ENCODE data around the gene FXYD7.
"Not testable (repeated sequence)": the region's sequence is repeated elsewhere in the genome, so short reads cannot be mapped to it uniquely, and the experiment has no call there.

Gene FXYD7

DNA sequence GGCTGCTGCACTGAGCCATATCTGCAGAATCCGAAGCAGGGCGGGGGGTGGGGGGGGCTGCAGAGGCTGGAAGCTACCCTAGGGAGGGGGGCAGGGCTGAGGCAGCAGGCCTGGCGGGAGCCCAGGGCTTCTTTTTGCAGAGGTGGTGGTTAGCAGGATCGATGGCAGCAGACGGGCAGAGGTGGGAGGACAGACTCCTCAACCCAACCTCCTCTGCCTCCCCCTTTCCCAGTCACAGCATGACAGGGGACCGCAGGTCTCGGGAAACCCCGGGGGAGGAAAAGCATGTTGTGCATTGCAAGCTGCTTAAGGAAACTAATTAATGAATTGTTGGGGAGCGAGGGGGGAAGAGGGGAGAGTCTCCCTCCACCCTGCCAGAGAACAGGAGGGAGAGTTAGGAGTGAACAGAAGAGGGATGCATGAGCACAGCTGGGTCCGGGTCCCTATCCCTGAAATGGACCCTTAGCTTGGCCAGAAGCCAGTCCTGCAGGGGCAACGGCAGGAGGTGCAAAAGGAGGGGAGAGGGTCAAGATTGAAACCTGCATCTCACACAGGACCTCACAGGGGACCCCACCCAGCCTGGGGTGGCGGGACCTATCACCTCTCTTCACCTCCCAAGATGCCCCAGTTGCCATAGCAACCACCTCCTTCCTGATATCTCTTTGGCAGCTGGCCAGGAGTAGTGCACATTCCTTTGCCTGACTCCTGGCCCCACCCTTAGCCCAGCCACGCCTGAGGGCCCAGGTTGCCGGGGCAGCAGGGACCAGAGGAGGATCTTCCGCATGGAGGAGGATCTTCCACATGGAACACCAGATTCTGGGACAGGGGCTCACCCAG, 1.8 kb downstream of the FXYD7 start:
- DNase-seq (ENCODE audit: low spot score), result peak; percentile 88

DNA sequence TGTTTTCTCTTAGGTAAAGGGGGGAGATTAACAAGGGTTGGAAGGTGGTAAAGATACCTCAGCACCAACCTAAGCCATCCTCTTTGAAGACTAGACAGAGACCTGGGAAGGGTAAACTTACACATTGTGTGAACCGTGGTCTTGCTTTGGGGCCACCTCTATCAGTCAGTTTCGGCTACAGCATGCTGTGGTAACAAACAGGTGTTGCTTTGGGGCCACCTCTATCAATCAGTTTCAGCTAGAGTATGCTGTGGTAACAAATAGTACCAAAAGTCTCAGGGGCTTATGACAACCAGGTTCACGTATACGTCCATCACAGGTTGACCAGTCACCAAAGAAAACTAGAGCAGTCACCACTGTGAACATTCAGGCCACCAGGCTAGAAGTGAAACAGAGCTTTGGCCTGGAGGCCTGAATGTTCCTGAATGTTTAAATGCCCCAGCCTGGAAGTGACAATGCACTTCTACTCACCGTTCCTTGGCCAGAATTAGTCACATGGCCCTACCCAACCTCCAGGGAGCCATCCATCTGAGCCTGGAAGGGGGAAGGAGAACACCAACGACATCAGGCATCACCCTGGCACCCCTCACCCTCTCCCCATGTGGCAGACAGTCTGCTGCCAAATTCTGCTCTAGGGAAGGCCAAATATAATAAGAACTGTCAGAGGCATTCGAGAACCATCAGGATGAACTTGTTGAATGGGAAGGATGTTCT, 3.8 kb downstream of the FXYD7 start:
- no peak for DNase-seq (ENCODE audit: low spot score)

DNA sequence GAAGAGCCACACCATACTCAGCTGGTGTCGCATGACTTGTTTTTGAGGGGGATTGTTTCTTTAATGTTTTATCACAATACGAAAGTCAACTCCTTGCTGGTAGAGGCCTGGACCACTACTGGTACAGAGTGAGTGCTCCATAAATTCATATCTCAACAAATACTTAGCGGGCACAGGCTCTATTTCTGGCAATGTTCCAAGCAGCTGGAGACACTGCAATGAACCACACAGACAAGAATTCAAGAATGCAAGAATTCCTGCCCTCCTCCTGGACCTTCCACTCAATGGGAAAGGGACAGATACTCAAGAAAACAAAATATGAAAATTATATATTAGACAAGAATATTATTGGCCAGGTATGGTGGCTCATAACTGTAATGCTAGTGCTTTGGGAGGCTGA, 6.4 kb downstream of the FXYD7 start:
- DNase-seq (ENCODE audit: low spot score), result no peak

DNA sequence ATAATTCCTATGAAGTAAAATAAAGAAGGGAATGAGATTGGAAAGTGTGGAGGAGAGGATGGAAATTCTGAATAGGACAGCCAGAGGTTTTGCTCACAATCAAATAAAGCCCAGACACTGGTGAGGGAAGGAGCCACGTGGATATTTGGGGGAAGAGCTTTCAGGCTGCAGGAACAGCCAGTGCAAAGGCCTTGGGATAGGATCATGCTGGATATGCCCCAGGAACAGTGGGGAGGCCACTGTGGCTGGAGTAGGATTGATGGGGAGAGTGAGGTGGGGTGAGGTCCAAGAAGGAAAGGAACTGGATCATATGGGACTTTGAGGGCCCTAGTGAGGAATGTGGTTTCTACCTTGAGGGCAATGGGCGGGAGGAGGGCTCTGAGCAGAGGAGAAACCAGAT, 7.4 kb downstream of the FXYD7 start:
- DNase-seq (ENCODE audit: low spot score), result no peak

DNA sequence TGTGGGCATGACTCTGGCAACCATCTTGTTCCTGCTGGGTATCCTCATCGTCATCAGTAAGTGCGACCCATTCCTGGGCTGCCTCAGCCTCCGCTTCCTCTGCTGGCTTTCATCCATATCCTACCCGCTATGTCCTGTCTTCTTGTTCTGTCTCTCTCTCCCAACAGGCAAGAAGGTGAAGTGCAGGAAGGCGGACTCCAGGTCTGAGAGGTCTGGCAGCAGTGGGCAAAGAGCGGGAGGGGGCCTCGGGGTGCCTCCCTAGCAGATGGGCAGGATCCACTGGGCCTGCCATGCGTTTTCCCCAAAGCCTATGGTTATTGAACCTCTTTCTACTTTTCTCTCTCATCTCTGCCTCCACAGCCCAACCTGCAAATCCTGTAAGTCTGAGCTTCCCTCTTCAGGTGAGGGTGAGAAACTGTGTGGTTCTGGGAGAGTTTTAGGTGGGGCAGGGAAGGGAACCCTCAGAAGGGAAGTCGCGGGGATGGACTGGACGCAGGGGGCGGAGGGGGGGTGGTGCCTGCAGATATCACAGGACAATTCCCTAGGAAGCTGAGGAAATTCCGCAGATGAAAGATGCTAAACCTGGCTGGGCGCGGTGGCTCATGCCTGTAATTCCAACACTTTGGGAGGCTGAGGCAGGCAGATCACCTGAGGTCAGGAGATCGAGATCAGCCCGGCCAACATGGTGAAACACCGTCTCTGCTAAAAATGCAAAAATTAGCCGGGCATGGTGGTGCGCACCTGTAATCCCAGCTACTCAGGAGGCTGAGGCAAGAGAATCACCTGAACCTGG, 8.4 kb downstream of the FXYD7 start:
- no peak for DNase-seq (ENCODE audit: low spot score)

DNA sequence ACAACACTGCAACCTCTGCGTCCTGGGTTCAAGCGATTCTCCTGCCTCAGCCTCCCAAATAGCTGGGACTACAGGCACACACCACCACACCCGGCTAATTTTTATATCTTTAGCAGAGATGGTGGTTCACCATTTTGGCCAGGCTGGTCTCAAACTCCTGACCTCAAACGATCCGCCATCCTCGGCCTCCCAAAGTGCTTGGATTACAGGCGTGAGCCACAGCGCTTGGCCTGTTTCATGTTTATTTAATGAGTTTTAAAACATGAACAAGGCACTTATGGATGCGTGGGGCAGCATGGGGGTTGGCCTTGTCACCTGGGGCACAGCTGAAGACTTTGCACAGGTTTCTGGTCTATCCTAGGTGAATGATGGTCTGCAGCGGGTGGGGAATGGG, 10.1 kb downstream of the FXYD7 start:
- DNase-seq (ENCODE audit: low spot score), result not testable (repeated sequence)

DNA sequence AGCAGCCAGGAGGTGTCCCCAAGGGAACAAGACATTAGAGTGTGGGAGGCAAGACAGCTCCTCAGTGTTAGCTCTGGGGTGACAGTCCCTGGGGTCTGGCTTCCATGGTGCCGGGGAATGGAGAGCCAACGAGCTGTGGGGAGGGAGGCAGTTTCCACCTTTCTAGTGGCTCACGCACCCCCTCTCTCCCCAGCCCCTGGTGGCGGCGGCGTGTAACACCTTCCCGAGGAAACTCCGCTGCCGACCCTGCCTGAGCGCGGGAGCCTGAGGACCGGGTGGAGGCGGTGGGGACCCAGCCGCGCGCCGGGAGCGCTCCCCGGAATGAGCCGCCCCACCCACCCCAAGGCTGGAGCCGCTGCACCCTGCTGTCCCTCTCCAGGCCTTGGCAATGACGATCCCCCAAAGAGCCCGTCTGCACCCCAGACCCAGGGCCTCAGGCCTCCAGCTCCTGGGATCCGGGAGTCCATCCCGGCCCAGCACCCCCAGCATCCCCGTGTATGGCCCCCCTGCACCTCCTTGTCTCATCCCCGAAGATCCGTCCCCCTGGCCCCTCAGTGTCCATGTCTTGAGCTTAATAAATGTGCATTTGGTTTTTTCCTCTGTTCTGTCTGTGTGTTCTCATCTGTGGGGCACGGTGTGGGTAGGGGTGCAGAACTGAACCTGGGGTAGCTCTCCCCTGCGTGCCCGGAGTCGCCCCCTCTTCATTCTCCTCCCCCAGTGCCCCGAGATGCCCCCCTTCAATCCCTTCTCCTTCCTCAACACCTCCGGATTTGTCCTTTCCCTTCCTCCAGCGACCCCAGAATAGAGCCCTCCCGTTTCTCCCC, 10.9 kb downstream of the FXYD7 start:
- peak; percentile 48 for DNase-seq (ENCODE audit: low spot score)

DNA sequence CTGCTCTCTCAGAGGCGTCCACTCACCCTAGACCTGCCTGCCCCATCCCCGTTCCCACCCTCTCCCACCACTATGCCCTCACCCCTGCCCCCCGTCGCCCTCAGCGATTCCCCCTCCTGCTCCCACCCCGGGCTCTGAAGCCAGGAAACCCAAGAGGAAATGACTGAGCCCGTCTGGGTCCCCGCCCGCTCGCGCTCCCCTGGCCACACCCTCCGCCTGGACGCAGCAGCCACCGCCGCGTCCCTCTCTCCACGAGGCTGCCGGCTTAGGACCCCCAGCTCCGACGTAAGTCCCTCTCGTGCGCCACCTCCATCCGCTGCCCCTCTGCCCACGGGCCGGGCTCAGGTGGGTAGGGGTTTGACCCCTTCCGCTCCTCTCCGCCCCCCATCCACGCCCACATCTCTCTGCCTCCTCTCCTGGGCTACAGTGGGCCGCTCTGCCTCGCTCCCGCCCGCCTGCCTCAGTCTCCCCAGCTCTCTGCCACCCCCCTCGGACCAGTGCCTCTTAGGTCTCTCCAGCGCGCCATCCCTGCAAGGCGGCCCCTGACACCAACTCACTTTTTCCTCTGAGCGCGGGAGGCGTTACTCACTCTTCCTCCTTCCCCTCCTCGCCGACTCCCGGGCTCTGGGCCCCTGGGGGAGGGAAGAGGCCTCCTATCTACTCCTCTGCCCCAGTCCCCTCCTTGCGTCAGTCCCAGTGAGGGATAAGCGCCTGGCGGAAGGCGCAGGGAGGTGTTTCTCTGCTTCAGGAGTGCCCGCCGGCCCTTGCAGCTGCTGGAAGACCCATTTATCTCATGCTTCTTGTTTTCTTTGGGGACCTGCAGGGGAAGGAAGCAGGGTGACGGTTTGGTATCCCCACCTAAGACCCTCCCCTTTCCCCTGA, 11.7 kb downstream of the FXYD7 start, which contains the start of gene FXYD5:
Gene FXYD5, plus strand, starts transcription at position 211 of the 882 bp plus-strand sequence. CDS start 816 bp downstream, outside the sequence.
- DNase-seq (ENCODE audit: low spot score), result peak; percentile 61

DNA sequence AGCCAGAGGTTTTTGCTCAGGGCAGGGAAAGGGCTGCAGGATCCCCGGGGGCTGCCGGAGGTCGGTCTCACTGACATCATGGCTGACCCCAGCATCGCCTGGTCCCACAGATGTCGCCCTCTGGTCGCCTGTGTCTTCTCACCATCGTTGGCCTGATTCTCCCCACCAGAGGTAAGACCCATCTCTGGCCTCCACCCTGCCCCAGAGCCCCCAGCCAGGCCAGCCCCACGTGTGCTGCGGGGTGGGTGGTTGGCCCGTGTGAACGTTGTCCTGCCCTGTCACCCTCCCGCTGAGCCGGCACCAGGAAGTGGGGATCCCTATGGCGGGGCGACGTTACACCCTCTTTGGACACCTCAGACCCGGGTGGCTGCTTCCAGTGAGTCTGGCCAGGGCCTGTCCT, 12.4 kb downstream of the FXYD7 start:
- no peak for DNase-seq (ENCODE audit: low spot score)

DNA sequence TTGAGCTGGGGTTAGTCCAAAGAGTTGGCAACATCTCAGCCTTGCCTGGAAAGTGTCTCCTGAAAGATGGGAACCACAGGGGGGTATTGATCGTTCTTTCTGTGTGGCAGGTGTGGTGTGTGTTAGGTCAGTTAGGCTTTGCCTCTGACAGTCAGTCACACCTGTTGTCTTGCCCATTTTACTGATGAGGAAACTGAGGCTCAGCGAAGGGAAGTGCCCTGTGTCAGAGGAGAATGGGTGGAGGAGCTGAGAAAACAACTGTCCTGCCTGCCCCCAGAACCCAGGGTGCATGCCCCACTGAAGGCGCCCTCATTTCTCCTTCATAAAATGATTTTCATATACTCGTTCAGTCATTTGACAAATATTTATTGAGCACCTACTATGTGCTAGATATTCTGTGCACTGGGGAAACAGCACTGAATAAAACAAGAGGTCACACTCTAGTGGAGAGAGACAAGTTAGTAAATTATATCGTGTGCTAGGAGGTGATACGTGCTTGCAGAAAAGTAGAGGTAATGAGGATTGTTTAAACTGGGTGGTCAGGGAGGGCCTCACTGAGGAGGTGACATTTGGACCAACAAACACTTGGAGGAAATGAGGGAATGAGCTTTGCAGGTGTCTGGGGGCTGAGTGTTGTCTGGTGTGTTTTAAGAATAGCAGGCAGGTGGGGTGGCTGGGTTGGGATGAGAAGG, 13.1 kb downstream of the FXYD7 start:
- no peak for DNase-seq (ENCODE audit: low spot score)

DNA sequence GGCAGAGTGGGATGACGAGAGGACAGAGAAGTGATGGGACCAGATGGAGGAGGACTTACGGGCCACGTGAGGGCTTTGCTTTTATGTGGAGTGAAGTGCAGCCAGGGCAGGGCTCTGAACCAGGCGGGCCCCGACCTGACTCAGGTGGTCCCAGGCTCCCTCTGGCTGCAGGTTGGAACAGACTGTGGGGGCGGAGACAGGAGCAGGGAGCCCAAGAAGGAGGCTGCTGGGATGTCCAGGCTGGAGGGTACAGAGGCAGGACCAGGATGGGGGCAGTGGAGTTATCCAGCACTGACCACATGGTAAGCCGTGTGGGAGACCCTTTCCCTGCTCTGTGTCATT, 13.6 kb downstream of the FXYD7 start:
- DNase-seq (ENCODE audit: low spot score), result no peak

DNA sequence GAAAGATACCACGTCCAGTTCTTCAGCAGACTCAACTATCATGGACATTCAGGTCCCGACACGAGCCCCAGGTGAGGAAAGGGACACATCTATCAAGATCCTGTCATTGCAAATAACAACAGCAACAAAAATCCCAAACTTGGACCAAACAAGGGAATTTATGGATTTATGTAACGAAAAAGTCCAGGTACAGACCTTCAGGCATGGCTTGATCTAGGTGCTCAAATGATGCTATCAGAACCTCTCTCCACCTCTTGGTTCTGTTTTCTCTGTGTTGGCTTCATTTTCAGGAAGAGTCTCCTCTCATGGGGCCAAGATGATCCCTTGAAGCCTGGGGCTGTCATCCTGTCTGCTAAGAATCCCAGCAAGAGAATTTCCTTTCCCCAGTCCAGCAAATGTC, 14.4 kb downstream of the FXYD7 start:
- no peak for DNase-seq (ENCODE audit: low spot score)

DNA sequence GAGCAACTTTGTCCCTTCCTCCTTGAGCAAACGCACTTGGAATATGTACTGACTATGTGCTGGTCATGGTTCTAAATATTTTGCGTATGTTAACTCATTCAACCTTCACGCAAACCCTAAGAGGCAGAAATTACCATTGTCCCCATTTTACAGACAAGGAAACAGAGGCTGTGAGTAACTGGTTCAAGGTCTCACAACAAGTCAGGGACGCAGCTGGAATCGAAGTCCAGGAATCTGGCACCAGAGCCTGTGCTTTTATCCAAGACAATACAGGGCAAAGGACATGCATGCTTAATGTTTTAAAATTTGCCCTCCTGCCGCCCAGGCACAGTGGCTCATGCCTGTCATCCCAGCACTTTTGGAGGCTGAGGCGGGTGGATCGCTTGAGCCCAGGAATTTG, 16.6 kb downstream of the FXYD7 start:
- DNase-seq (ENCODE audit: low spot score), result no peak

DNA sequence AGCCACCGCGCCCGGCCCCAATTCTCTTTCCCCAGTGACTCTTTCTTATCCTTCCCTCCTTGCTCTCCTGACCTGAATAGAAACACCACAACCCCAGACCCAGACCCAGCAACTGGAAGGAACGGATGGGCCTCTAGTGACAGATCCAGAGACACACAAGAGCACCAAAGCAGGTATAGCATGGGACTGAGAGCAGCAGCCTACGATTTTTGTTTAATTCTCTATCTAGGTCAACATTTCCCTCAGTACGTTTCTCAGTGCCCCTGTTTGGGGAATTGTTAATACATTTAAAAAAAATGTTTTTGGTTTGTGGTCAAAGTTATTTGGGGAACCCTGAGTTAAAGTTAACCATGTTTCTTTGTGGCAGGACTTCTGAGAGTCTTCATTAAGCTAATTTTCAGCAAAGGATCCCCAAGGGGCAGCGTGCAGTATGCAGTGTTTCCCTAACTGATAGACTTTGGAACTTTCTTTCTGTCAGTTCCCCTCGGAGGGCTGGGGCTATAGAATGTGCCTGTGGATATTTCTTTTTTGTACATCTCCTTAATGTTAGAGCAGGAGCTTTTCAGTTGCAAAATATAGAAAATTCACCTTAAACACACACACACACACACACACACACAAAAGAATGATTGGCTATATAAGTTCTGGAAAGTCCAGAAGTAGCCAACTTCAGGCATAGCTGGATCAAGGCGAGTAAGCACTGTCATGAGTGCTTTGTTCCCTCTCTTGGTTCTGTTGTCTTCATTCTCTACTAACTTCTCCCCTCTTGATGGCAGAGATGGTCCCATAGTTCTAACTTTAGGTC, 17.8 kb downstream of the FXYD7 start:
- DNase-seq (ENCODE audit: low spot score), result no peak

DNA sequence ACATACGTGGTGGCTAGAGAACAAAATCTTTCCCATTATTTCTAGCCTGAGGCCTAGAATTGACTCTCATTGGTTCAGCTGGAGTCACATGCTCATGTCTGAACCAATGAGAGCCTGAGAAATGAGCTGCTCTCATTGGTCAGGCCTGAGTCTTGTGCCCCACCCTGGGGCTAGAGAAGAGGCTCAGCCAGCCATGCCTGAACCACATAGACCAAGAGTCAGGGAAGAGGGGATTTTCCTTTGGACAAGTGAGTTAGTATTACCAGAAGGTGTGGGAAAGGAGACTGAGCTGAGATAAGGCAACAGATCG, 18.3 kb downstream of the FXYD7 start:
- DNase-seq (ENCODE audit: low spot score), result no peak

DNA sequence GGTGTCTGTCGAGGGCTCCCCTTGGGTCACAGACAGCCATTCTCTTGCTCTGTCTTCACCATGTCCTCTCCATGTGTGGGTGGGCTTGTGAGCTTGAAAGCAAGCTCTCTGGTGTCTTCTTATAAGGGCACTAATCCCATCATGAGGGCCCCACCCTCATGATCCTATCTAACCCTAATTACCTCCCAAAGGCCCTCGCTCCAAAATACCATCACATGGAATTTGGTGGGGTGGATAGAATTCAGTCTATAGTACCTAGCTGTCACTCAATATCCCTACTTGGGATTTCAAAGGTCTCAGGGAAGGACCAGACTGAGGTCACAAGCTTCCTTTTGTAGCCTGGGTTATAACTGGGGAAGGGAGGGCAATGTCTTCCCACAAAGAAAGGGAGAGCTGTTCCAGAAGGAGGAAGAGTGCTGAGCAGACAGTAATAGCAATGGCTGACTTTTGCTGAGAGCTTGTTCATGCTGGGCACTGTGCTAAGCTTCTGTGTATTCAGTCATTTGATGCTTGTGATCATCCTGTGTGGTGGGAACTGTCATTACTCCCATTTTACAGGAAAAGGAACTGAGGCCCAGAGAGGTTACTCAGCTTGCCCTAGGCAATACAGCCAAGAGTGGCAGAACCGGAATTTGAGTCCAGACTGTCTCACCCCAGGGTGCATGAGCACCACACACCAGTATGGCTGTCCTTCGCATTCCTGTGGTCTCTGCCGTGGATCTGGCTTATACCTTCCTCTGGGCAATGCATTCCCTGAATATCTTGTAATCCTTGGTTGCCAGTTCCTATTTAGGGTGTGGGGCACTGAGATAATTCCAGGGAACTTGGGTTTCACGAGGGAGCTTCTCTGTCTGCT, 19.6 kb downstream of the FXYD7 start:
- DNase-seq (ENCODE audit: low spot score), result peak; percentile 77

DNA sequence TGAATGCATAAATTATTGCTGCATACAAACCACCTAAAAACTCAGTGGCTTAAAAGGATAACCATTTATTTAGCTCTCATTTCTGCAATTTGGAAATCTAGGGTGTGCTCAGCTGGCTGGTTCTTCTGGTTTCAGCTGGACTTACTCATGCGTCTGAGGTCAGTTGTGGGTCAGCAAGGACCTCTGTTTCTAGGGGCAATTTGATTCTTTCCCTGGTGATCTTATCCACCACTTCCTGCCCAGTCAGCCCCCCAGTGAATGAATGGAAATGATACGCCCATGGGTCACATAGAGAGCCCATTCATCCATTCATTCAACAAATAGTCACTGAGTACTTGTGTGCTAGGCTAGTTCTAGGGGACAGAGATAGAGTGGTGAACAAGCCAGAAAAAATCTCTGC, 21.4 kb downstream of the FXYD7 start:
- no peak for DNase-seq (ENCODE audit: low spot score)

DNA sequence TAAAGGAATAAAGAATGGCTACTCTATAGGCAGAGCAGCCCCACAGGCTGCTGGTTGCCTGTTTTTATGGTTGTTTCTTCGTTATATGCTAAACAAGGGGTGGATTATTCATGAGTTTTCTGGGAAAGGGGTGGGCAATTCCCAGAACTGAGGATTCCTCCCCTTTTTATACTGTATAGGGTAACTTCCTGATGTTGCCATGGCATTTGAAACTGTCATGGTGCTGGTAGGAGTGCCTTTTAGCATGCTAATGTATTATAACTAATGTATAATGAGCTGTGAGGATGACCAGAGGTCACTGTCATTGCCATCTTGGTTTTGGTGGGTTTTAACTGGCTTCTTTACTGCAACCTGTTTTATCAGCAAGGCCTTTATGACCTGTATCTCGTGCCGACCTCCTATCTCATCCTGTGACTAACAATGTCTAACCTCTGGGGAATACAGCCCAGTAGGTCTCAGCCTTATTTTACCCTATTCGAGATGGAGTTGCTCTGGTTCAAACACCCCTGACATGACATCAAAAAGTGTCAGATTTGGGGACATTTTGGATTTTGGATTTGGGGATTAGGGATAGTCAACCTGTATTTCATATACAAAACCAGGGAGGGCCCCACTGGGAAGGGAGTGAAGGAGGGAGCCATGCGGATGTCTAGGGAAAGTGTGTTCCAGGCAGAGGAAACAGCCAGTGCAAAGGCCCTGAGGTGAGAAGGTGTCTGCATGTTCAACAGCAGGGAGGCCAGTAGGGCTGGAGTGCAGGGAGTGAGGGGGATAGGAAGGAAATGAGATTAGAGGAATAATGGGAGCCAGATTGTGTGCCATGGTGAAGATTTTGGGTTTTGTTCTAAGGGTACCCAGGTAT, 22.4 kb downstream of the FXYD7 start:
- DNase-seq (ENCODE audit: low spot score), result no peak

All from LoVo (cell line).